IMR-90 (cell line): Measurements from ENCODE around the gene TRAPPC3. TPM values are rescaled to one million over a fixed set of nuclear protein-coding genes. Genes with fewer than 3 reads are reported as not detected.

ENCODE experiments used
- ATAC-seq: fragments of 200-7000 bp; cut with Tn5 transposase; 2 replicates; pipeline ENCODE4 v1.9.1; 2020; ENCODE audit warnings: low read depth, mild to moderate bottlenecking, moderate library complexity
- BruUV-seq: library from RNA; stranded (reverse); fragments of 400-500 nt; replicated peaks from 2 replicates; lab custom pipeline; 2021; lab: Mats Ljungman, UMichigan
- CTCF ChIA-PET: fragments of 300-600 bp; formaldehyde crosslinking; extraction: SDS; loops from one replicate; lab custom pipeline; 2021; ENCODE audit warnings: antibody characterized with exemption; lab: Yijun Ruan, JAX
- POLR2A ChIA-PET: fragments of 300-600 bp; sonication (Branson Sonifier 250); formaldehyde crosslinking; loops from one replicate; lab custom pipeline; 2022; ENCODE audit warnings: antibody characterized with exemption; ENCODE audit not compliant: unreplicated experiment; lab: Charles Lee
- DNase-seq: peaks from one replicate; pipeline ENCODE4 v3.0.0; 2013
- H2AFZ ChIP-seq: replicated peaks from 2 replicates; pipeline ENCODE3; 2013; ENCODE audit warnings: low read length, mild to moderate bottlenecking; ENCODE audit not compliant: poor library complexity
- H2AK5ac ChIP-seq: 2 replicates; pipeline ENCODE4 v1.6.1; 2013; ENCODE audit warnings: low read depth, low read length, inconsistent platforms
- H2AK9ac ChIP-seq: replicated peaks from 2 replicates; pipeline ENCODE3; 2013; ENCODE audit warnings: mild to moderate bottlenecking, low read depth, low read length, moderate library complexity; ENCODE audit not compliant: poor library complexity
- H2BK120ac ChIP-seq: 2 replicates; pipeline ENCODE4 v1.6.1; 2013; ENCODE audit warnings: low read depth, low read length, inconsistent platforms
- H2BK15ac ChIP-seq: 3 replicates; pipeline ENCODE4 v1.6.1; 2013; ENCODE audit warnings: low read depth, low read length, inconsistent platforms
- H2BK20ac ChIP-seq: 2 replicates; pipeline ENCODE4 v1.6.1; 2013; ENCODE audit warnings: low read depth, mild to moderate bottlenecking, inconsistent platforms, low read length, moderate library complexity
- H2BK5ac ChIP-seq: 2 replicates; pipeline ENCODE4 v1.6.1; 2013; ENCODE audit warnings: mild to moderate bottlenecking, low read depth, low read length, inconsistent platforms; ENCODE audit not compliant: poor library complexity, severe bottlenecking
- H3K14ac ChIP-seq: replicated peaks from 2 replicates; pipeline ENCODE4 v1.6.1; 2013; ENCODE audit warnings: low read depth, low read length, inconsistent platforms
- H3K18ac ChIP-seq: 2 replicates; pipeline ENCODE4 v1.6.1; 2013; ENCODE audit warnings: low read depth, low read length, control low read depth
- H3K23ac ChIP-seq: 2 replicates; pipeline ENCODE4 v1.6.1; 2013; ENCODE audit warnings: low read depth, low read length, inconsistent platforms
- H3K27ac ChIP-seq: 2 replicates; pipeline ENCODE4 v1.5.1; 2013; ENCODE audit warnings: mild to moderate bottlenecking, control low read depth, low read length; ENCODE audit not compliant: insufficient read depth
- H3K27me3 ChIP-seq: 2 replicates; pipeline ENCODE4 v1.6.1; 2013; ENCODE audit warnings: low read length; ENCODE audit not compliant: control insufficient read depth, insufficient read depth
- H3K36me3 ChIP-seq: 2 replicates; pipeline ENCODE4 v1.6.1; 2013; ENCODE audit warnings: low read length, mixed read lengths; ENCODE audit not compliant: control insufficient read depth, insufficient read depth
- H3K4ac ChIP-seq: 2 replicates; pipeline ENCODE4 v1.6.1; 2013; ENCODE audit warnings: low read depth, low read length, inconsistent platforms
- H3K4me1 ChIP-seq: 2 replicates; pipeline ENCODE4 v1.6.1; 2013; ENCODE audit warnings: low read length, mixed read lengths; ENCODE audit not compliant: control insufficient read depth, insufficient read depth
- H3K4me2 ChIP-seq: 2 replicates; pipeline ENCODE4 v1.6.1; 2013; ENCODE audit warnings: low read depth, mild to moderate bottlenecking, control low read depth, low read length, moderate library complexity
- H3K4me3 ChIP-seq: 2 replicates; pipeline ENCODE4 v1.5.1; 2013; ENCODE audit warnings: low read depth, mild to moderate bottlenecking, control low read depth, low read length, moderate library complexity; ENCODE audit not compliant: insufficient read depth
- H3K56ac ChIP-seq: 2 replicates; pipeline ENCODE4 v1.6.1; 2013; ENCODE audit warnings: low read length, inconsistent platforms; ENCODE audit not compliant: insufficient read depth; ENCODE audit errors: extremely low read depth
- H3K79me1 ChIP-seq, 2 experiments: 2 replicates each; pipeline ENCODE4 v1.6.1; 2013; ENCODE audit warnings: low read length in 2 of 2, inconsistent platforms in 1 of 2, low read depth in 1 of 2
- H3K9ac ChIP-seq: 2 replicates; pipeline ENCODE4 v1.6.1; 2013; ENCODE audit warnings: low read depth, low read length, control low read depth
- H3K9me1 ChIP-seq: 2 replicates; pipeline ENCODE4 v1.6.1; 2013; ENCODE audit warnings: low read length, inconsistent platforms; ENCODE audit not compliant: insufficient read depth
- H3K9me3 ChIP-seq: 2 replicates; pipeline ENCODE4 v1.6.1; 2013; ENCODE audit warnings: low read length; ENCODE audit not compliant: control insufficient read depth, insufficient read depth
- H4K20me1 ChIP-seq: 2 replicates; pipeline ENCODE4 v1.6.1; 2013; ENCODE audit warnings: low read length, inconsistent platforms; ENCODE audit not compliant: insufficient read depth
- H4K5ac ChIP-seq: 2 replicates; pipeline ENCODE4 v1.6.1; 2013; ENCODE audit warnings: mild to moderate bottlenecking, low read depth, low read length, control low read depth
- H4K8ac ChIP-seq, 2 experiments: 2 replicates each; pipeline ENCODE4 v1.6.1; 2013; ENCODE audit warnings: low read depth in 2 of 2, low read length in 2 of 2, control low read depth in 1 of 2, inconsistent platforms in 1 of 2
- H4K91ac ChIP-seq: 2 replicates; pipeline ENCODE4 v1.6.1; 2013; ENCODE audit warnings: low read depth, low read length, inconsistent platforms; ENCODE audit not compliant: insufficient read depth
- ELK1 ChIP-seq: fragments of 150-350 bp; IDR thresholded peaks from 2 replicates; pipeline ENCODE4 v1.6.1; 2016; ENCODE audit warnings: low read depth, mild to moderate bottlenecking, low read length, moderate library complexity, borderline replicate concordance
- POLR2A ChIP-seq: IDR thresholded peaks from 2 replicates; pipeline ENCODE4 v1.6.1; 2012; ENCODE audit warnings: mild to moderate bottlenecking, low read depth, low read length
- RFX5 ChIP-seq: IDR thresholded peaks from 2 replicates; pipeline ENCODE4 v1.8.0; 2012; ENCODE audit warnings: low read depth, mild to moderate bottlenecking, low read length, moderate library complexity
- WGBS, 2 experiments: methylation state at CpG; one replicate each; pipeline versions ENCODE4 v1.1.5 to v1.1.7; 2013; ENCODE audit warnings: missing lambda C conversion rate in 2 of 2; ENCODE audit not compliant: insufficient read length in 1 of 2; ENCODE audit errors: extremely low coverage in 2 of 2; 5-methylcytosine and 5-hydroxymethylcytosine counted together
- dilution Hi-C: fragments of 300-500 bp; cut with HindIII; formaldehyde crosslinking; loops from one replicate; pipeline ENCODE4 v1.14.3; 2018; ENCODE audit warnings: low sequenced_read_pairs; ENCODE audit not compliant: unreplicated experiment
- in situ Hi-C: fragments of 300-500 bp; cut with MboI; formaldehyde crosslinking; loops from 3 replicates; pipeline ENCODE4 v1.14.3; 2019; ENCODE audit warnings: low sequenced_read_pairs, inconsistent platforms, mixed read lengths
- intact Hi-C: fragments of 100-400 bp; cut with micrococcal nuclease; formaldehyde crosslinking; loops from 2 replicates; pipeline ENCODE4 v1.10.0; 2022
- polyA plus RNA-seq, 3 experiments: library from polyadenylated mRNA; depleted of rRNA; stranded (reverse); fragments of >200 nt; gene quantifications; 2 replicates each; pipeline ENCODE4 v1.2.3, GENCODE V29; 2012; ENCODE audit warnings: low replicate concordance in 1 of 3
- total RNA-seq: library from RNA; depleted of rRNA; stranded (reverse); fragments of >200 nt; gene quantifications from 2 replicates; pipeline ENCODE4 v1.2.3, GENCODE V29; 2012

Gene TRAPPC3
- total and polyA plus RNA-seq, 2 of the 4 experiments (the other 2 are of a cell fraction), result 76.0 to 77.8 TPM

GRCh38 chr1:36157115-36157903 is 8.0 kb upstream of the TRAPPC3 start:
- peaks cover 6 to 54% of the 10 kb centered on the region in 2 experiments; a peak in 3 of 4 replicates for H3K79me1 ChIP-seq
- H3K4me3 ChIP-seq, result peak overlapping the region; percentile 98
- H4K91ac ChIP-seq, result peak overlapping the region; percentile 90
- H3K23ac ChIP-seq, result peak overlapping the region; percentile 96
- H2BK120ac ChIP-seq, result peak overlapping the region; percentile 46; the same call in 1 of the 2 replicates
- TF ChIP-seq ELK1 (no peak), RFX5 (no peak), POLR2A (0 out of 2 replicates have a peak, but pooled peaks have one; percentile 17)
- H3K27me3 ChIP-seq, result no peaks in the 10 kb centered on the region
- H2AK5ac ChIP-seq, result peak overlapping the region; percentile 98
- peak overlapping the region; percentile 57 for H3K14ac ChIP-seq
- peak overlapping the region; percentile 55 to 73; a peak in 2 of 4 replicates for H4K8ac ChIP-seq
- H3K4me2 ChIP-seq, result peak overlapping the region; percentile 64
- no peak overlapping the region for H2BK20ac ChIP-seq
- peaks cover 27% of the 10 kb centered on the region for H3K9me1 ChIP-seq
- BruUV-seq, result no TSS peak
- H3K9ac ChIP-seq, result peak overlapping the region; percentile 99
- peak overlapping the region; percentile 97 for H3K27ac ChIP-seq
- ChIA-PET CTCF (interaction anchor here (0.6 to 2.3 kb wide), 3 partner anchors 8 to 157 kb away, joined by 3 to 10 read pairs (median 8); no protein-coding TSS in a partner anchor), POLR2A (interaction anchor here (0.6 kb wide), 2 partner anchors 12 to 67 kb away, joined by 3 to 9 read pairs; no protein-coding TSS in a partner anchor)
- DNase-seq (no peak), ATAC-seq (peak; percentile 0; the same call in 1 of the 2 replicates)
- peak overlapping the region; percentile 90 for H2AFZ ChIP-seq
- no peaks in the 10 kb centered on the region for H3K9me3 ChIP-seq
- H3K36me3 ChIP-seq, result peaks cover 15% of the 10 kb centered on the region
- in situ Hi-C loops, result no loop called here
- intact Hi-C loops, result loop anchor here (5.0 kb wide), 1 partner anchor 45 kb away; no protein-coding TSS in a partner anchor
- WGBS, 2 experiments, result 0% methylated on average over 1 of the region's 9 CpGs; no CpG with 5 or more reads in 1 of the 2 experiments
- no peak overlapping the region; the same call in 1 of the 2 replicates for H4K5ac ChIP-seq
- H3K18ac ChIP-seq, result peak overlapping the region; percentile 33; the same call in 1 of the 2 replicates
- peaks cover 27% of the 10 kb centered on the region for H3K4me1 ChIP-seq
- H3K56ac ChIP-seq, result peak overlapping the region; percentile 56
- H2AK9ac ChIP-seq, result peak overlapping the region; percentile 100
- peak overlapping the region; percentile 71 for H3K4ac ChIP-seq
- H4K20me1 ChIP-seq, result peaks cover 58% of the 10 kb centered on the region
- H2BK15ac ChIP-seq, result peak overlapping the region; percentile 61; the same call in 2 of the 3 replicates
- dilution Hi-C loops, result no loop called here
- H2BK5ac ChIP-seq, result peak overlapping the region; percentile 99
